T-helper 1 cell (primary cell): ENCODE results near the gene TBX15.
"Not testable (repeated sequence)": the region's sequence is repeated elsewhere in the genome, so short reads cannot be mapped to it uniquely, and the experiment has no call there.

Source experiments
- DNase-seq, 5 donors: peaks; one replicate each; pipeline ENCODE4 v3.0.0-alpha.2; 2012 to 2020

Gene TBX15

DNA sequence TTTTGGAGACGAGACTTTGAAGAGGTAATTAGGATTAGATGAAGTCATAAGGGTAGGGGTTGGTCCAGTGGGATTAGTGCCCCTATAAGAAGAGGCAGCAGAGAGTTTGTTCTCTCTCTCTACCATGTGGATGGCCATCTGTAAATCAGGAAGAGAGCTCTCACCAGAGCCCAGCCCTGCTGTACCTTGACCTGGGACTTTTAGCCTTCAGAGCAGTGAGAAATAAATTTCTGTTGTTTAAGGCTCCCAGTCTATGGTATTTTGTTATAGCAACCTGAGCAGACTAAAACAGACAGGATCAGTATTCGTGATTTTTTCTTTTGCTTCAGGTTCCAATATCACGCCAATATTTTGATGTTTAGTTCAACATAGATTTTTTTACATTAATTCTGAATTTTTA is 30.0 kb downstream of the TBX15 start:
- no peak for DNase-seq

DNA sequence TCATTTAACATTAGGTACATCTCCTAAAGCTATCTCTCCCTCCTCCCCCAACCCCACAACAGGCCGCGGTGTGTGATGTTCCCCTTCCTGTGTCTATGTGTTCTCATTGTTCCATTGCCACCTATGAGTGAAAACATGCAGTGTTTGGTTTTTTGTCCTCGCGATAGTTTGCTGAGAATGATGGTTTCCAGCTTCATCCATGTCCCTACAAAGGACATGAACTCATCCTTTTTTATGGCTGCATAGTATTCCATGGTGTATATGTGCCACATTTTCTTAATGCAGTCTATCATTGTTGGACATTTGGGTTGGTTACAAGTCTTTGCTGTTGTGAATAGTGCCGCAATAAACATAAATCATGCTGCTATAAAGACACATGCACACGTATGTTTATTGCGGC is 30.6 kb downstream of the TBX15 start:
- not testable (repeated sequence) for DNase-seq

DNA sequence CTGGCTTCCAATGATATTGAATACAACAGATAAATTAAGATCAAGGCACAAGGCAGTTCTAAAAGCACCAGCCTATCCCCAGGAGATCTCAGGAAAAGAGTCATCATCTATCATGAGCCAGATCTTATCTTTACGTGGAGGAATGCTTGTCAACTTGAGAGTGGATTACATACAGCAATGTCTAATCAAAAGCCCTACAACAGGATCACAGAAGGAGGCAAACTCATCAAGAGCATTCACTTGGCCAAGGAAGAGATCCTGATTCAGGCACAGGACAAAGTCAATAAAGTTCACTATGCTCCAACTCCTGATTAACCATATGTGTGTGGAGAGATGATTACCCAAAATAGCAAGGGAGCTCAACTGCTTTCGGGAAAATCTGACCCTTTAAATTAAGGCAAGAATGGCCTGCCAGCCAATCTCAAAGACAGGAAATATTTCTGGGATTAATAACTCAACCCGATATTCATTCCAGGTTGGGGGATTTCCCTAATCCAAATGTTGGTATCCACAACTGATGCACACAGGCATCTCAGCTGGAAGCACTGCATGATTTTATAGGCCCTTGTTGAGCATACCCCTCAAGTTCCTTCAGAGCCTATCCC is 33.7 kb downstream of the TBX15 start:
- no peak for DNase-seq

DNA sequence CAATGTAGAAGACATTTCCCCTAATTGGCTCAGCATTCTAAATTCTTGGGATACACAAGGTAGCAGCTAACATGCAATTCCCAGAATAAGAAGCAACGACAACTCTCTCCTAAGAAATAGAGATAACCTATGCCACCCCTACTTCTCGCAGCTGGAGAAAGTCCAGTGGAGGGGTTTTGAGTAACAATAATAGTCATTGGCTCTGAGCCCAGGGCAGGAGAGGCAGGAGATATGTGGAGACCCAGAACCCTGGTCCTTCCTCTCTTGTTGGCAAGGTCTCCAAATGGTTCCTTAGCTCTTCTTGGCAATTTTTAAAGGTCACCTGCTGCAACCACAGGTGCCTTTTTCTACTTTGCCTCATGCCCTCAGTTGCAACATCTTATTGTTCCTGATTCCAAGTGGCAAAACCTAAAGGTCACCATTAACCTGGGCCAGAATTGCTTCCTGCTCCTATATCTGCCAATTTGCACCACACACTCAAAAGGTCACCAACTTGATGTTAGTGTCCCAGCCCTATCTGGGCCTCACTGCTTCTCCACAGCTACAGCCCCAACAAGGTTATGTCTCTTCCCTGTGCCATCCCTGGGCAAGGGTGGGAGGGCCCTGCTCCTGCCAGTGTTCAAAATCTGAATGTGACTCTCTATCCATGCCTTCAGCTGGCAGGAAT is 36.7 kb downstream of the TBX15 start:
- no peak for DNase-seq

DNA sequence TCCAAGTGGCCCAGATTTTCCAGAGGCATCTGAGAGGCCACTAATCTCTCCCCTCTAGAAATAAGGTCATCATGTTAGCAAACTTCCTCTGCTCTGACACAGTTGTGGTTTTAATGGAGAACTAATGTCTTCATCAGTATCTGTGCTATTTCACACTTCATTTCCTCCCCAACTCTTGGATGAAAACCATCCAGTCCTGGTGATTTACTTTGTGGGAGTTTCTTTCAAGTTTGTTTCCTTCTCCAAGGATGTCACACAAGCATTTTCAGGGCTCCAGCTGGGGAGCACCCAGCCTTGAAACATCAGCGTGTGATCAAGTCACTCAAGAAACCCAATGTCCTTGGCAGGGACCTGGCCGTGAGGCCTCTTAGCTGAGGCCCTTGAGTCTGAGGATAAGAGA is 38.8 kb downstream of the TBX15 start:
- no peak for DNase-seq

DNA sequence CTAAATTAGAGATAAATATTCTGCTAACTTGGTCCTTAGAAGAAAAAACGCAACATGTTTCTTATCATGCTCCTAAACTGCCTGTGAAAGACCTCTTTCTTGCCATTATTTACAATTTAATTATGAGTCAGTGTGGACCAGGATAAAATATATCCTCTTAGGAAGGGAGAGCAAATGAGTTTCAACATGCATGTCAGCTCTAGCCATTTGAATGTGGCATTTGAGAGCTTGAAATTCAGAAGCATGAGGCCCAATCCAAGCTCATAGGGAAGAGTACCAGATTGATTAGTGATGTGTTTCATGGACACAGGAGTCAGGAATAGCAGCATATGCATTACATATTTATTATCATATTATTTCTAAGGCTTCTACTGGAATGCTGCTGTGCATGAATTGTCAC is 39.3 kb downstream of the TBX15 start:
- no peak for DNase-seq

DNA sequence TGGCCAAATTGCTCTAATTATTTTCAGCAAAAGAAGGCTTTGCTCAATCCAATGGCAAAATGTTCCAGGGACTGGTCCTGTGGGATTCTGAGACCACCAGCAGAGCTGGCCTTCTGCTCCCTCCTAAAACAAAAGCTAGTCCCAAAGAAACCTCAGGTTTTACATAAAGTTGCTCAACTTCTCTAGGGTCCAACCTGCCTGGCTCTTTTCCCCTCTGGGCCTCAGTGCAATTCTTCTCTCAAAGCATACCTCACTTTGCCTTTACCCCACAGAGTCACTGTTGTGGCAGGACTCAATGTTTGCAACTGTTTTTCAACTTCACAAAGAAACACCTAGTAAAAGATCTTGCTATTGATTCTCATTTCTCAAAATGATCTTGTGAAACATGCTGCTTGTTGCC is 39.8 kb downstream of the TBX15 start:
- DNase-seq = no peak

DNA sequence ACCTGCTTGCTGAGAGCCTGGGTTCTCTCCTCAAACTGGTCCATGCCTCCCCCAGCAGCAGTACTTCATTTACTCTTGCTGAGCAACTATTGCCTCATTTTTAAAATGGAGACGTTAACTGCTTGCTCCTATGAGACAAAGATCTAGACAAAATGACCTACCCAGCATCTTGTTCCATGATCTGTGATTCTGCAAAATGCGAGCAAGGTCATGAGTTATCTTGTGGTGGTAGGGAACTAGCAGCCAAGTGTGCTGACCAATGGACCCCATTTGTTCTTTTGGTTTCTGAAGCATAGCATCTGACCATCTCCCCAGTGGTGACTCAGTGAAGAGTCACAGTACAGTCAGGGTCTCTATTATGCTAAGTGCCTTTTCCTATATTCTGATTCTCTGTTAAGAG is 40.4 kb downstream of the TBX15 start:
- DNase-seq = no peak

DNA sequence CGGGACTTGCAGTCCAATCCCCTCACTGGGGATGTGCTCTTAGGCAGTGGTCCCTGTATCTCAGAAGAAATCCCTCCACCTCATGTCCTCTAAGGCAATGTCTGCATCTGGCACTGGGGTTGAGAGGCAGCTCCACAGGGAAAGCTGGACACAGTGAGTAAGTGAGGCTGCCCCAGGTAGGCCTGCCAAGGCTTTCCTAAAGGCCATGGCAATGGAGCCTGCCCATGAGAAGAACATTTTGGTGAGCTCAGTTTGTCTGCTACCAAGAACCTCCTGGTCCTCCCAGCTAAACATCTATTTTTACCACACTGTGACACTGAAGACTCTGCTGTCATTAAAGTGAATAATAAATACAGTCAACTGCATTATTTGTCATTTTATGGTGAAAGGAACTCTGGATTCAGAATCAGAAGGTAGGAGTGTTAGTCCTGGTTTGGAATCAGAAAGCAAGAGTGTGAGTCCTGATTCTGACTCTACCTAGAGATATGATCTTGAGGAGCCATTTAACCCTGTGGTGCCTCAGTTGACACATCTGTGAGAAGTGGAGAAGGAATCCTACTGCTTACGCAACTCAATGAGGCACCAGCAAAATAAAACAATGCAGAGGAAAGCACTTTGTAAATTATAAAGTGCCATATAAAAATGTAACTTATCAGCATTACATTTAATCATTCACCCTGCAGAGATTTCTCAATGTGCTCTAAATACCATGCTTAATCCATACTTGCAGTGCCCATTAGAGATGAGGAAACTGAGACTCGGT is 41.0 kb downstream of the TBX15 start:
- DNase-seq = no peak

DNA sequence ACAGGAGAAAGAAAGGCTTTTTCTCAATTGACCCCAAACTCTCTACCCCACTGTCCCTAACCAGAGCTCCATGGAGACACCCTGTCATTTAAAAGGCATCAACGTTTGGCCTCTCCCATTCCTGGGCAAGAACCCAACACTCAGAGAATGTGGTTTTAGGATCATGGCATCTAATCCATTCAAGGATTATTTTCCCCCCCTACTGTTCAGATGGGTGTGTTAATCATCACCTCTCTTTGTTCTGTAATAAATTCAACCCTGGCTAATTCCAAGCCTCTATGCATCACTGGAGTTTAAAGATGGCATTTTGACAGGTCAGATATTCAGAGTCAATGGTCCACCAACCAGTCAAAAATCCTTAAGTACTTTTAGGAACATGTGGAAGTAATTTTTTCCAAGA is 42.7 kb downstream of the TBX15 start:
- DNase-seq = no peak

DNA sequence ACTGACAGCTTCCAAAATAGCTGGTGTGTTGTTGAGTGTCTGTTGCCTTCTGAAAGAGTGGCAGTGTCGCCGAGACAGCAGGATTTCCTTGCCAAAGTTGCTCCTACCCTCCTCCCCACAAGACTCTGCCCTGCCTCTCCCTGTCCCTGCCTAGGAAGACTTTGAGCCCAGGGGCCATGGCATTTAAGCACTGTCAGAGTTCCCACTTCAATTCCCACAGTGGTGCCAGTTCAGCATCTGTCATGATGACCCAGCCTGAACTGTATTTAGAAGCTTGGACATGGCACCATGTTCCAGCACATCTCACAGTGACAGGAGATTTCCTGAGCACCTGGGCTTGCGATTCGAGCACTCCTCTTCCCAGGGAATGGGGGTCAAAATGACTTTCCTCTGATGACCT is 43.6 kb downstream of the TBX15 start:
- no peak for DNase-seq

DNA sequence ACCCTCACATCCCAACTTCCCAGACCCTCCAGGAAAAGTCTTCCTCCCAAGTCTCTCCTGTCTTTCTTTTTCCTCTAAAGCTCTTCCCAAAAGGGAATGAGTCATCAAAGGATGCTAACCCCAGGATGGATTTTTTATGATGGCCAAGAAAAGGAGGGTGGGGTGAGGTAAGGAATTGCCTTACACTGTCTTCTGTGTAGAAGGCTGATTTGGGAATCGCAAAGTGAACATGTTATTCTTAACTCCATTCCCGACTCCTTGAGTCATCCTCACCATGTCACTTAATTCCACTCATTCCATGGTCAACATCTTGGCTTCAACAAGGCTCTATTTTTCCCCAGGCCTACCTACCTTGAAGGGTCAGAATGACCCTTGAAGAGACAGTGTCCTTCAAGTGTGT is 44.0 kb downstream of the TBX15 start:
- DNase-seq = no peak

DNA sequence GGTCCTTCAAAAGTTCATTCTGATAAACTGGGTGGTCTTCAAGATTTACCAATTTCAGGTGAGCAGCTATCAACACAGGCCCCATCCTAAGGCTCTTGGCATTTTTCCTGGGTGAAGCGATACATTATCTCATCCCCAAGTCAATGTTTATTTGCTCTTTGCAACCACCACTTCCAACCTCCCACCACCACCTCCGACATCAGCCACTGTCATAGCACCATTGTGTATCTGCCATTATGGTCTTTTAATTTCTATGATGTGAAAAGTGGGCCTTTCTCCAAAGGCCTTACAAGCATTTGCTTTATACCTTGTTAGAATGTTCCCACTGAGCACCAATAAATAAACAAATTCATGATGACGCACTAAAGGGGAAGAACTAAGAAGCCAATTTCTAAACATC is 47.2 kb downstream of the TBX15 start:
- no peak for DNase-seq

DNA sequence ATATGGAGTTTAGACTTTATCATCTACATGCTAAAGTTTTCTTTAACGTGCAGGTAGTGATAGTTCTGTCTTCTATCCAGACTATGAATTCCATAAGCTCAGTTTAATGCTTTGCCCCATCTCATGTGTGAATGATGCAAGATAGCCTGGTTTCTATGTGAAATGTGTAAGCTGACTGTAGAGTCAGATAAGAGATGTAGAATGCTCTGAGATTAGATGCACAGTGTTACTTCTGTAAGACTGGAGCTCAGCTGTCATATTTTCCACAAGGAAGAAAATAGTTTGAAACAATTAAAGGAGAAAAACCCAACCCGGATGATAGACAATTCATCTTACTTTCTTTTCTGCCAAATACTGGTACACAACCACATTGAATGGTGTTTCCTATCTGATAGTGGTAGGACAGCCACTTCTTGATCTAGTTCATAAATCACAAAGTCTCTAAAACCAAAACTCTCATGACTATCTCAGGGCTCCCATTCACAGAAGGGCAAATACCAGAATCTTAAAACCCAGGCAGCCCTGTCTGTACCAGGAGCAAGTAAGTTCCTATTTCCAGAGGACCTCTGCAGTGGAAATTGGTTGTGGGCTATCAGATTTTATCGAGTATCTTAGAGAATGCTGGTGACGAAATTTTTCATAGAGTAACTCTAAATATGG is 50.6 kb downstream of the TBX15 start:
- DNase-seq = no peak

DNA sequence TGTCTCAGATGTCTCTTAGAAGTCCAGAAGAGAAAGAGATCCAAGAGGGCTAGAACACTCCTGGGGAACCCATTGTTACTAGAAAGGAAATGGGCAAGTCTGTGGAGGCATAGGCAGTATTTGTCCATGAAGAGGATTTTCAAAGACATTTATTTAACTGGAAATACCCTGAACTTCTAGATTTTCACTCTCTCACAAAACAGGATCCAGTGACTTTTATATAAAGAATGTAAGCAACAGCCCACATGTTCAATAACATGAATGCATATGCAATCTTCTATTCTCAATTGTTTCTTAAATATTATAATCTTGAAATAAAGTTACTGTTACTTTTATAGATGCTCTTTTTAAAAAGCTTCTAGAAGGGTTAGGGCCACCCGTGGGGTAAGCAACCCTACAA is 53.4 kb downstream of the TBX15 start:
- DNase-seq = no peak

DNA sequence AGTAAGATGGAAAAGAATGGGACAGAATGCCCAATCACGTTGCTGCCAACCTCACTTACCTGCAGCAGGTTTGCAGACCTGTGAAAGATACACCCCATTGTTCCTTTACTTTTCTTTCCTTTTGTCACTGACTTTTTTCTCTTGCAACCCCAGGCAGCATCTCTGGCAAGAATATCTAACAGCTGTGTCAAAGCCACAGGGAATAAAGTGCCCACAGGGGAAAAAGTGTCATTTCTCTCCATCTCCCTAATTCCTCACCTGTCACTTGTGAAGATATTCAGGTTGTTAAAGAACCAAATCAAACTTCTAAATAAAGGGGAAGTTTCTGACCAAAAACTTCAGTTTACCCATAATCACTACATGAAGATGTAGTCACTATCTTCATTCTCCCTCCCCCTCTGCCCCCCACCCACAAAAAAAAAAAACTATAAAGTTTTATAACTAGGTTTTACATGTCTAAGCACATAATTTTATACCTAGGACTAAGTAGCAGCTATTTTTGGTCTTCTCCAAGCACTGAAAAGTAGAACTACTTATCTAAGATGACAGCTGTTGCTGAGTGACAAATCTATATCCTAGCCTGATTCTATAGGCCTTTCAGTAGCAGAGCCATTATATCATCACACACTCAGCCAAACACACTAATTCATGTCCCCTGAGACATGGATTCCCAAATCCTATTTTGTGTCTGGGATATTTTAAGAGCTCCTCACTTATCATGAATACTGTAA is 54.9 kb downstream of the TBX15 start:
- DNase-seq = no peak

DNA sequence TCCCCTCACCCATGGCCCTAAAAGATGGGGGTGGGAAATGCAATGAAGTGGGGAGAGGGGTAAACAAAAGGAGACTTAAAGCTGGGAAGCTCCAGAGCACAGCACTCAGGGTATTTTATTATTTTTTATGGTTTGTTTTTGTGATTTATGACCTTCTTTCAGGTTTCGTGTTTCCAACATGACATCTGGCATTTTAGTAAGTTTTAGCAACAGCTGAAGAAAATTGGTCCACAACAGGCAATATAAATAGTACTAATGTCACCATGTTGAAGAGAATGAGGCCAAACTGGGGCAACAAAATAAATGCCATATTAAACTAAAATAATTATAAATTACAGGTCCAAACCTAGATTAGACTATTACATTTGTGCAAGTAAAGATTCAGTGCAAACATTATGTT is 56.3 kb downstream of the TBX15 start:
- DNase-seq = no peak

DNA sequence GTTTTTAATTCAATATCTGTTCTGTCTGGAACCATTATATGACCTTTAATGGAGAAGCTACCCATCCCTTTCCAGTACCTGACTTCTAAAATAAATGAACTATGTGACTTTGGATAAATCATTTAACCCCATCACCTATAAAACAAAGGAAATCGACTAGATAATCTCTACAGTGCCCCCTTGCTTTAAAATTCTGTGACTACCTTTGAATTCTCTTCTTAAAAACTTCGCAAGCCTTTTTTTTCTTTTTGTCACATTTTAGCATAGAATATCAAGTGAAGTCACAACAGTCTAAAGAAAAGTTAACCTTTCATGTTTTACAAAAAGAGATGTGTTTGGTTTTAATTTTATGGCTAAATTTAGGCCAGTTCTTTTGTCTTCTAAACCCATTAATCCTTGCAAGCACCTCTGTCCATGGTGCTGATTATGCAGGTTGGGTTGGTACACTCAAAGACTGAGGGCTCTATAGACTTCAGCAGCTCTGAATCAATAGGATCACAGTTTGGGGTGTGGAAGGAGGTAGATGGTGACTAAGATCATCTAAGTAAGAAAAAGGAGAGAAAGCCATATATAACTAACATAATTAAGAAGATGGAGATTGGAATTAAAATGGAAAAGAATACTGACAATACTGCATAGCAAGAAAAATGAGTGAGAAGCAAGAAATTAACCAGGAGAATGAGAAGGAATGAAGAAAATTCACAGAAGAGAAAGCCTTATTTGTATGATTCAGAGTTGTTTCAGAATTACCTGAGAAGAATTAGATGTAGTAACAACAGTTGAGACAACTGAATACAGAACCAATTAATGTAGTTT is 59.2 kb downstream of the TBX15 start:
- DNase-seq = no peak

DNA sequence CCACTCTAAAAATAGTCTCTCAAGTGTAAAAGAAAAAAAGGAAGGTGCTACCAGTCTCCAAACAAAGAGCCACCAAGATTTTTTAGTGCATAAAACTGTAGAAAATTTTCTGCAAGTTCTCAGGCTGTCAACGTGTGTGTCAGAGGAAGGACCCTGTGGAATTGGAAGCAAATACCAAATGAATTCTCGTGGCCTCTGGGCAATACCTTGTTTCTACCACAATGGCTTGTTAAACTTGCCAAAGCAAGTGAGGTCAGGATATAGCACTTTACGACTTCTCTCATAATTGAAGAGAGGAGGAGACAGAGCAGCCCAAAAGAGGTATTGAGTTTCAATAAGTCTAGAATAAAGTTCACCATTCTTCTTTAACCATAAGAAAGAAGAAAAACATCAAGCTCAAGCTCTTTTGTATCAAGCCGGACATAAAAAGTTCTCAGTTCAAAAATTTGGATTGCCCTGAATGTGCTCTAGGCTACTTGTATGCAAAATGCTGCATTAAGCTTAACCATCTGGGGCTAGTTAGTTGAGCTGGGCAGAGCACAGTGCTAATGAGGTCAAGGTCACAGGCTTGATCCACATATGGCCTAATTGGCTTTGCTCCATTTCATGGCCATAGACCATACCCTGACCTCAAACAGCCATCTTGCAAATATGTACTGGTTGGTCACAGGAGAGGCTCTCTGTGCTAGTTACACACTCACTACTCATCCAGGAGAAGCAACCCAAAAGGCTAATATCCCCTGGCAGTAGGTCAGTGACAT is 60.5 kb downstream of the TBX15 start:
- DNase-seq = no peak

DNA sequence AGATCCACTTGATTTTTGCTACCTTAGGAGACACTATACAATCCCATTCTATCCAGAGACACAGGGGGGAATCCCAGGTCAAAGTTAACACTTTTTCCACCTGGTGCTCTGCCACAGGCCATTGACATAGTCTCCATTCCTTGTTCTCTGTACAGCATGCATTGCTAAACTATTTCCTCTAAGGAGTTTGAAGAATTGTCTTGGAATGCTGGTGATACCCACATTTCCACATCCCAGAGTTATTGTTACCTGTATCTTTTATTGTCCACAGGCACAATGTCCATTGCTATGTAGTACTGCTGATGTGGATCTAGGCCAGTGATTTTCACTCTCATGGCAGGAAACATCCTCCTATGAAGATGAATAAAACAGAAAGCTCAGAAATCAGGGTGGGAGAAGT is 61.9 kb downstream of the TBX15 start:
- no peak for DNase-seq

DNA sequence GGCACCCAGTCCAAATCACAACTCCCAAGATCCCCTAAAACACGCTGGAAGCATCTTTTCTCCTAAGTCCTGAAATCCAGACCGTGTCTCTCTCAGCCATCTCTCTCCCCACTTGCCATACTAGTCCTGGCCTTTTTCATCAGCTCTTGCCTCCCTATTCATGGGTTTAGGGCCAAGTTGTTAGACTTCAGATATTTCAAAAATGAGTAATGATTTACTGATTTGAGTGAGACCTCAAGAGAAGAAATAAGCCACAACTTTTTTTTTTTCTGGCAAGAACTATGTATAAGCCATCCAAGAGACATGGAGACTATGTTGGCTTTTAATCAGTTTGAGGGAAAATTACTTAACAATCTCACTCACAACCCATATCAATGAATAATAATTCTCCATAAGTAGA is 62.5 kb downstream of the TBX15 start:
- DNase-seq = no peak
